DMS53 treated with DMSO at 0.1 percent for 48 hours (cell line): Measurements from ENCODE around the gene KCNIP4.
"Not testable (repeated sequence)": the region's sequence is repeated elsewhere in the genome, so short reads cannot be mapped to it uniquely, and the experiment has no call there.

Source experiments
- DNase-seq: peaks from one replicate; lab custom pipeline; 2025; ENCODE audit not compliant: unreplicated experiment; lab: John Stamatoyannopoulos, UW

KCNIP4 gene

DNA sequence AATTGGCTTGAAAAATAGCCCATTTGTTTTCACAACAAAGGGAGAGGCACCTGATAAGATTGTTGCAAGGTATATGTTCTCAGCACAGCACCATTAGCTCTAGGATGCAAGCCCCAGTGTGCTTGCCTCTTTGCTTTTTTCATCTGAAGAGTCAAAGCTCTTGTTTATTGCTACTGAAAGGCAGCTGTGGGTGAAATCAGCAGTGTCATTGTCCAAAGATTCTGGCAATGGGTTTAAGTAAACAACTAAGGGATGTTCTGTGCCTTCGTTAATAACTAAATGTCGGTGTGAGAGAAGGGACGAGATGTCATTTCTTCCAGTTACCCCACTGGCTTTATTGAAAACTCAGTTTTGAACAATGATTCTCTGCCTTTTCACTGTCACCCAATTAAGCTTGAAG is 567.7 kb downstream of the KCNIP4 start:
- DNase-seq: no peak

DNA sequence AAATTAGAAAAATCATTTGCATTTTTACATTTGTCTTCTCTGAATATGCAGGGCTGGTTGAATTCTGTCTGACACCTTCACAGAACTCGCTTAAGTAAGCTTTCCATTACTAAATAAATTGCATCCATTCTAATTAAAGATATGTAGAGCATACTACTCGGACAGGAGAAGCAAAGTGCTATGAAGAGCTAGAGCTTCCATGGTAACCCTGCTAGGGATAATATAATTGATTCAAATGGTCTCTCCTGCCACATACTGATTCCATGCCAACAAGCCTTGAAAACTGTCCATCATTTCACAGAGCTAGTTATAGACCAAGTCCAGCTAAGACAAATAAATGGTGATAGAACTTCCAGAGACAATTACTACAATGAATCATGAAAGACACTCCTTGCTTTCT is 571.5 kb downstream of the KCNIP4 start:
- no peak for DNase-seq

DNA sequence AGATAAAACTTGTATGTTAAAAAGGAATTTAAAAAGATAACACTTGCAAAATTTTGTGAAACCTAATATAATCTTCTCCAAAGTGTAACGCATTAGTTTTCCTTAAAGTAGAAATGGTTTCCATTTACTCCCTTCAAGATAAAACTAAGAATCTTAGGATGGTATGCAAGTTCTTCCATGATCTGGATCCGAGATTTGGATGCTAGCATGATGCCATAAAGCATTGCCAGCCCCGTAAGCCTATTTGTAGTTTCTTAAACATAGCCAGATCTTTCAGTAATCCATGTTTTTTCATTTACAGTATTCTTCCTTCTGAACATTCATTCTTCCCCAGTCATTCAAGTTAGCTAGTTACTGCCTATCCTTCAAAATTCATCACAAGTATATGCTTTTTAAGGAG is 572.4 kb downstream of the KCNIP4 start:
- DNase-seq: no peak

DNA sequence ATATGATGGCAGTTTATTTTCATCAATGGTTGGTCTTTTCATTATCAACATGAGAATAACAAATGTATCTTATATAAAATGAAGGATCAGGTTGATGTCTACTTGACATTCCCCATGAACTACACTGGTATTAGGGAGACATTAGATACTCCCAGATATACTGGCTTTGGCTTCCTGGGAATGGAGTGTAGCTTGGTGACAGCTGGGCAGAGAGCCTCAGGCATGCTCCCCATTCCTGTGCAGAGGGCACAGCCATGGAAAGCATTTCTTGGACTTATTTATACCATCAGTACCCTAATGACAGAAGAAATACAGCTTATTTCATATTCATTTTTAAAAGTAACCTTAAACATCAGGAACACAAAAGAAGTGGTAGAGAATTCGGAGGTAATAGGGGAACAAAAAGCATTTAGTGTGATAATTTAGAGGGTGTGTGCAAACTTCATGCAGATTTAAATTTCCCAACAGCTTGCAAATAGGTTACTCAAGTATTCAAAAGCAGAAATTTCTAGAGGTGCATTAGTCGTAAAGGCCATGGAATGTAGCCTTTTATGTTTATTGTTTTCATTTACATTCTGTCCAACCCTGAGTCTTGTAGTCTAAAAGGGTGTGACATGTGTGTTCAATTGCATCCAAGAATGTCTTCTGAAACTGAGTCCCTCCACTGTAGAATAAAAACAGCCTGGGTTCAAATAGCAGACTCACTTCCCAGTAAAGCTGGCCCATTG is 573.8 kb downstream of the KCNIP4 start:
- DNase-seq: no peak

DNA sequence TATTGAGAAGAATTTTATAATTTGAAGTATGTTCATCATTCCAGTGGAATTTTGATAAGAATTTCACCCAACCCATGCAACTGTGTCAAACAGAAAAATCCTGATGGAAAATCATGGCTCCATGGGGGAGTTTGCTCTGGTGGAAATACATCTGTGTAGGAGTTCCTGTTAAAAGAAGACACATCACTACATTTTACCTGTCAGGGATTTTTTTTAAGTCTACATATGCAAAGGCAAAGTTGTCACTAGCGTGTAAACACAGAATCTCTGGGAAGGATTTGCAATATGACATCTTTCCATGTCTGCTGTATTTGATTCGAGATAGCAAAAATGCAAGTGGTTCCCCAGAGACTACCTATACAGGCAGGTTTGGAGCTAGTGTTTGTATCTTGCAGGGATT is 581.0 kb downstream of the KCNIP4 start:
- DNase-seq: no peak

DNA sequence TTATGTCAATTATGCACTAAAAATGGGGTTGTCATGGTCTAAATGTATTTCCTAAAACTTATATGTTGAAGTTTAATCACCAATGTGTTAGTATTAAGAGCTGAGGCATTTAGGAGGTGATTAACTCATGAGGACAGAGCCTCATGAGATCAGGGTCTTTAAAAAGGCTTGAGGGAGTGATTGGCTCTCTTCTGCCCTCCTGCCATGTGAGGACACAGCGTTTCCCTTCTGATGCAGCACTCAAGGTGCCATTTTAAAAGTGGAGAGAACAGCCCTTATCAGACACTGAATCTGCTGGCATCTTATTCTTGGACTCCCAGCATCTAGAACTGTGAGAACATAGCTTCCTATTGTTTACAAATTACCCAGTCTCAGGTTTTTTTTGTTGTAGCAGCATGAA is 581.7 kb downstream of the KCNIP4 start:
- no peak for DNase-seq

DNA sequence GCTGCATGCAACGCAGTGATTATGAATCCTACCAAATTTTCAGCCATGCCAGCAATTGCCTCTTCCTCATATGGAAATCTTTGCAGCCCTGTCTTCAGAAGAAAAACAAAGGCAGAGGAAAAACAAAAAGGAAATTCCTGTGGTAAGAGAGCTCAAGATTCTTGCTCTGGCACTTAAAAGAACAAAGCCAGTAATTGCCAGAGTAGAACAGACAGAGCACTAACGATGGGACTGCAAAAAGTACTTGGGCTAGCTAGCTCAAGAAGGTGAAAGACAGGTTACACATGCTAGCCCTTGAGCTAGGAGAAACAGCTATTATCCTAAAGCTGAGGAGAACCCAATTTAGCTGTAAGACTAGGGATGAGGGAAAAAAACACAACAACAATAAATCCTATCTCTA is 582.3 kb downstream of the KCNIP4 start:
- peak; percentile 44 for DNase-seq

DNA sequence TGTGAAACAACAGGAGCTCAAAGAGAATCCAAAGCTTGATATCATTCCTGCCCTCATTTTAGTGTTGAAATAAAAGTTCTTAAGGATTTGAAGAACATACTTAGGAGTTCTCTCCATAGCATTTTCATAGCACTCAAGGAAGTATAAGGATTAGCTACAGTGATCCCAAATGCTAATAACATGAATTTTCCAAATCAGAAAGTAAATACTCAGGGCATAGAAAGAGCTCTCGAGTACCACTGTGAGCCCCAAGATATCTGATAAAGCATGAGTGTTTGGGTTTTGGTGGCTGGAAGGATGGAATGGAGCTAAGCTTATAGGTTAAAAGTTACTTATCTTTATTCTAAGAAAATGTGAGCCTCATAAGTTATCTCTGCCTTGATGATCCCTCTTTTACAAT is 584.9 kb downstream of the KCNIP4 start:
- no peak for DNase-seq

DNA sequence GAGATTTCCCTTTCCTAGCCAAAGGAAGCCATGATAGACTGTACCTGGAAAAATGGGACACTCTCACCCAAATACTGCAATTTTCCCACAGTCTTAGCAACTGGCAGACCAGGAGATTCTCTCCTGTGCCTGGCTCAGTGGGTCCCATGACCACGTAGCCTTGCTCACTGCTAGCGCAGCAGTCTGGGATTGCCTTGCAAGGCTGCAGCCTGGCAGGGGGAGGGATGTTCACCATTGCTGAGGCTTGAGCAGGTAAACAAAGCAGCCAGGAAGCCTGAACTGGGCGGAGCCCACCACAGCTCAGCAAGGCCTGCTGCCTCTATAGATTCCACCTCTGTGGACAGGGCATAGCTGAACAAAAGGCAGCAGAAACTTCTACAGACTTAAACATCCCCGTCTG is 596.2 kb downstream of the KCNIP4 start:
- not testable (repeated sequence) for DNase-seq

DNA sequence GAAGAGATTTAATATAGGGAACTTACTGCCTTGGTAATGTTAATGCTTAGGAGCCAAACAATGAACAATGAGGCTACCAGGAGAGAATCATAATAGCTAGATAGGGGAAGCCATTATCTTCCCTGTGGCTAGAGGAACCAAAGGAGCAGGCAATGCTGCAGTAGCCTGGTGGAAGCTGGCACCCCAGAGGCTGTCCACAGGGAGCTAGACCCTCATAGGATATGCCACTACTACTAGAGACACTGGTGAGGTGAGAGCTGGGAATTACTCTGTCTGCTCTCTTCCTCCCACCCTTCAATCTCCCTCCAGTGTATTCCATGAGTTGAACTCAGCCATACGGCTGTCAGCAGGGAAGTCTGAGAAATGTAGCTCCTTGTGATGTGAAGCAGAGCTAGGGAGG is 601.4 kb downstream of the KCNIP4 start:
- DNase-seq: no peak

DNA sequence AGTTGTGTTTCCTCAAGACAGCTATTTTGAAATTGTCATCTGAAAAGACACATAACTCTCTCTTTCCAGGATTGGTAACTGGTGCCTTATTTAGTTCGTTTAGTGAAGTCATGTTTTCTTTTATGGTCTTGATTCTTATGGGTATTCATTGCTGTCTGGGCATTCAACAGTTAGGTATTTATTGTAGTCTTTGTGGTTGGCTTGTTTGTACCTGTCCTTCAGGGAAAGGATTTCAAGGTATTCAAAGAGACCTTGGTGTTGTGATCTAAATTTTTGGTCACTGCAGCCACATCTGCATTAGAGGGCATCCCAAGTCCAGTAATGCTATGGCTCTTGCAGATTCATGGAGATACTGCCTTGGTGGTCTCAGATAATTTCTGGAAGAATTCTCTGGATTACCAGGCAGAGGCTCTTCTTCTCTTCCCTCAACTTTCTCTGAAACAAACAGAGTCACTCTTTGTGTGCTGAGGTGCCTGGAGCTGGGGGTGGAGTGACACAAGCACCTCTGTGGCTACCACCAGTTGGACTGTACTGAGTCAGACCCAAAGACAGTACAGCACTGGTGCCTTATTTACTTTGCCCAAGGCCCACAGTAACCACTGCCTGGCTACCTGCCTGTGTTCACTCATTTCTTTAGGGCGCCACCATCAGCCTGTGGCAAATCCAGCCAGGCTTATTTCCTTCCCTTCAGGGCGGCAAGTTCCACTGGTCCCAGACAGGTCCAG is 620.4 kb downstream of the KCNIP4 start:
- DNase-seq: no peak

DNA sequence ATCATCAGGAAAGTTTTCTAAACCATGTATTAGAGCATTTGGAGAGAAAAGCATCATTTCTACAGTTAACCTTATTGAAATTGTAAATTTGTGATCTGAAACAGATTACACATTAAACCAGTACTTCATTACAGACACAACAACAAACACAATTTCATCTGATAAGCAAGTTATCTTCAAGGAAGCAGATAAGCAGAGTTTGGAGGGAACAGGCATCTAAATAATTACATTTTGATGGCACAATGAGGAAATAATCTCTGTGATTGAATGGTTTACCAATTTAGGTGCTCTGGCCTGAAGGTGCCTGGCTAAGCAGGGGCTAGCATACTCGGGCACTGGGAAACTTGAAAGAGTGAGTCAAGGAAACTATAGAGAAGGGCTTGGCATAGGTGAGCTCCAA is 628.5 kb downstream of the KCNIP4 start:
- DNase-seq: no peak

DNA sequence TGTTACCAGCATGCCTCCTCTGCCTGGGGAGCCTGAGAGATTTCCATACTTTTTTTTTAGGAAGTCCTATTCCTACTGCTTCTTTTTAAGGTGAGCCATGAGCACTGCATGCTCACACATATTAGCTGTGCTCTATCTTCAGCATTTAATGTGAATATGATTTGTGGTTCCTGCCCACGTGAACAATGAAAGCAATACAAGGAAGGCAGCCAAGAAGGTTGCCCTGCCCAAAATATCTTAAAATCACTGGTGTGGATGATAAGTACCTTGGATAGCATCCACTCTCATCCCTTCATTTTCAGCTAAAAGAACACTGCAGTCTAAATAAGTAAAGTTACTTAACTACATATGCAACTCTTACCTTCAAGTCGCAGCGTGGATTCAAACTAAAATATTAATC is 640.9 kb downstream of the KCNIP4 start:
- DNase-seq: no peak

DNA sequence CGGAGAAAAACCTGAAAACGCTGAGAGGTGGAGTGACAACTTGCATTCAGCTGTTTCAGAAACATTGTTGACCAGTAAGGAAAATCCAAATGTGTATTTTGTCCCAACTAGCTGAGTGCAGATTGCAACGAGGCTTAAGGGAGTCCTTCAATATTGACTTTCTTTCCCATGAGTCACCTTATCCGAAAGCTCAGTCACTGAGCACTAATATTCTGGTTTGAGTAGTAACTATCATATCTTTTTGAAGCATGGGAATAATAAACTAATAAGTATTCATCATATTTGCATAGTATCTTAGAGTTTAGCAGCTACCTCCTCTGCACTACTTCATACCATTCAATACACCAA is 644.1 kb downstream of the KCNIP4 start:
- DNase-seq: no peak

DNA sequence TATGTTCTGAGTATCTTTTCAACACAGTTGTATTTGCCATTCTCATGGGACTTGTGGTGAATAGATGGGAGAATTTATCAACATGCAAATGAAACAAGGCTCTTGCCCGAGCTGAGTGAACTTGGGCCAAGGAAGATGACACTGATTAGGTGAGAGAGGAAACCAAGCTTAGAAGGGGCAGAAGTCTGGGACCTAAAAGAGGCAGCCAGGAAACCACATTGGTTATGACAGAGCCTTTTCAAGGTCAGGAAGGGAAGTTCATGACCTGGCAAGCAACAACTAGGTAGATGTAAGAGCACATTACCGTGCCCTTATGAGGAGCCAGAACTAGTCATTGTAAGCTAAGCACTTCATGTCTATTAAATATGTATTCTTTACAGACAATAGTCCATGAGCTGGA is 658.0 kb downstream of the KCNIP4 start:
- DNase-seq: no peak

DNA sequence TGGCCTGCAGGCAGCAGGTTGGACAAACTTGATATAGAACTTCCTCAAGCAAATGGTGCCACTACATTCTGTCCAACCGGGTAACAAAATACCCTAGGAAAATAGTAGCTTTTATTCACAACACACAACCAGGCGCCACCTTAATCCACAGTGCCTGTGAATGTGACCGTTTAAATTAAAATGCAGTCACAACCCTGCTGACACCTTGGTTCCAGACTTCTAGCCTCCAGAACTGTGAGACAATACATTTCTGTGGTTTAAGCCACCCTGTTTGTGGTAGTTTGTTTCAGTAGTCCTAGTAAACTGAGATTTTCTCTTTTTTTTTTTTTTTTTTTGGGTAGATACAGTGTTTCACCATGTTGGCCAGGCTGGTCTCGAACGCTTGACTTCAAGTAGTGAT is 672.5 kb downstream of the KCNIP4 start:
- DNase-seq: no peak

DNA sequence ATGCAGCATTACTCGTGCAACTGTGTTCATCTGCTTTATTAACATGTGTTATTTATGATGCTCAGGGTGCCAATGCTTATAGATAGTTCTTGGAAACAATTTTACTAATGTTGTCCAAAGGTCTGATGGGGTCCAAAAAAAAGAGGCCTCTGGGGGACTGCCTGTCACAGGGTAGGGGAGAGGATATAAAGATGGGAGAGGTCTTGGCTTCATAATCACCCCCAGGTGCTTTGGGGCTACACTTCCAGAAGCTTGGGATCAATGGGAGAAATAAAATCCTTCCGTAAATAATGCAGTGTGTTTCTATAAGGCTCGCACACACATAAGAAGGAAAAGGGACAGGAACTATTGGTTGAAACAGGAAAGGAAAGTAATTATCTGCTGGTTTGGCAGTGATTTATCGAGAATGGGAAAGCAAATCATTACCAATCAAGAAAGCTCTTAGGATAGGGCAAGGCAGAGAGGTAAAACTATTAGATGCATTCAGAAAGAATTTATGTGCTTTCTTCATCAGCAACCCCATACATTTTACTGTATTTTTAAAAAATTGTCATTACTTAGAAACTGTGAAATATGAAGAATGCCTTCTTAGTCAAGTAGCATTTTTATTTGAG is 677.0 kb downstream of the KCNIP4 start:
- no peak for DNase-seq

DNA sequence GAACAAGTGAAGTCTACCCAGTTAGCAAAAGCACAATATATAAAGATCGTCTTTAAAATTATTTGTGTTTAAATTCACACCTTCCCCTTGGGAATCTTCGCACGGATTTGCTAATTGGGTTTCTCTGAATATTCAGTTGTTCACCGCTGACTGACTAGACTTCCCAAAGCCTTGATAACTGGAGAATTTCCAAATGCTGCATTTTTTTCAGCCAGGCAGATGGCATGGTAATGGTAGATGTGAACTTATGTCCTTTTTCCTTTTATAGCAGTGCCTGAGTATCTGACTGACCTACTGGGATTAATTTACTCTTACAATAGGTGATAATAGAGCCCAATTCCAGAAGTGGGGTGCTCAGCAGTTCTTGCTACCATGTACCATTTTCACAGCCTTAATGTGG is 700.2 kb downstream of the KCNIP4 start:
- no peak for DNase-seq

DNA sequence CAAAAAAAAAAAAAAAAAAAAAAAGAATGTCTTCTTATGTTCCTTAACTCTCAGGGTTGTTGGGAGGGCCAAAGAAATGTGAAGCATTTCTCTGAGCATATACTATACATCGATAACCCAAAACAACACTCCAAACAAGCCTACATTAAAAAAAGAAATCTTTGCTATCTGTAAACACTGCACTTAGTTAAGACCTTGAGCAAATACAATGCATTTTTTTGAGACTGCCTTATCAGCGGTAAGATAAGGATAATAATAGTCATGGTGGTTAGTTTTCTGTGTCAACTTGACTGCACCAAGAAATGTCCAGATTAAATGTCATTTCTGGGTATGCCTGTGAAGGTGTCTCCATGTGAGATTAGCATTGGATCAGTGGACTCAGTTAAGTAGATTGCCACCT is 706.4 kb downstream of the KCNIP4 start:
- no peak for DNase-seq

DNA sequence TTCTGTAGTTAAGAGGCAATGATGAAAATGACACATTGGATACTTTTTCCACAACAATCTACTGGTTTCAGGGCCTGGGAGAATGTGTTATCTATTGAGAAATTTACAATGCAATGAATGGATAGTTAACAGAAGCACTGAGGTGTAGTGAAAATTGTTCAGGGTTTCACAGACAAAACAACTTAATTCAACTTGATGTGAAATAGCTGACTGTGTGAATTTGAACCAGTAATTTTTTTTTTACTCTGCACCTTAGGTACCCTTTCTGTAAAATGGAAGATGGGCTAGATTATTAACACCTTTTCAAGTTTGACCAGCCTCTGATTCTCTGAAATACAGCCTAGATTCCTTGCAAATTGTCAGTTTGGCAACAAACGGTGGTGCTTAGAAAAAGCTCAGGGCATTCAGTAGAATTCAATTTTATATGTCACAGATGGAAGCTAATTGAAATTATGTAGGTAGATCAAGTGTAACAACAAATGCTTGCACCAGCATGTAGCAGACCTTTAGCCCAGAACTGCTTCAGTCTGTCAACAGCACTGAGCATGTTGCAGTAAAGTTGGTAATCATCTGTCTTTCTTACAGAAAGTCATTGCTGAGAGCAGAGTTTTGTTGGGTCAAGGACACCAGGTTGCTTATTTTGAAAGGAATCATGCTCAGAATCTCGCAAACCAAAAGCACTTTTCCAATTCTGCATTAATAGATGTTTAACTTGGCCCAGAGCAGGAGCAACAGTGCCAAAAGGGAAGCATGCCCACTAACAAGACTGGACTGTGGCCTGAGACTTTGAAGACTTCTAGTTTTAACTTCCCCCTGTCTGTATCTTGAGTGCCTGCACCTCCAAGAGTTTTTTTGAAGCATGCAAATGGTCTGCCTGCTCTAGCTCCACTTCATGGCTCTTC is 721.7 kb downstream of the KCNIP4 start:
- DNase-seq: no peak

DNA sequence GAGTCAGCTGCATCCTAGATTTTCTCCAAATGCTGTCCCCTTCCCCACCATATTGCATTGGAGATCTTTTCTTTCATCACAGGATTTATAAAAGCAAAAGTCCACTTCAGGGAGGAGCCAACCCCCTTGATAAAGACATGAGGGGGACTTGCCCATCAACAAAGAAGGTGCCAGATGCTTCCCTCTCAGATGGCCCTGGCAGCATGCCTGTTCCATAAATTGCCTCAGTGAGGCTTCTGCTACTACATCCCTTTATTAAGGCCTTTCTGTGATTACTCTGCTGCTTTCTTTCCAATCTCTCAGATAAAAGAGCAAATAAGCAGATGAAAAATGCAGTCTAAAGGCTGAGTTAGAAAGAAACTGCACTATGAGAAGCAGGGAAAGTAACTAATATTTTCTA is 736.7 kb downstream of the KCNIP4 start:
- no peak for DNase-seq

DNA sequence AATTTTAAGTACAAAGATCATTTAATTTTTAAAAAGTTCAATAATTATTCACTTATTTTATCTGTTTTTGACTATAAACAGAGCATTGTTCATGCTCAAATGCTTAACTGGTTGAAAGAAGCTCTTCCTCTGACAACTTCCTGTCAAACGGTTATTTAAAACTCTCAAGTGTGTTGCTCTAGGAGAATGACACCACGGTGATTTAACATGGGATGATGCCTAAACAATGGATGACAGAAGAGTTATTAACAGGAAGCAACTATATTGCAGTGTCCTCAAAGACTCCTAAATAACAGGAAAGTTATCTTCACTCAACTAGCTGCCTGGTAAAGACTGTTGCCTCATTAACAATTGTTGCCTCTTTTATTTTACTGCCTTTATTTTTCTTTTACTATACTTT is 738.7 kb downstream of the KCNIP4 start:
- peak; percentile 42 for DNase-seq
